GM13977 (cell line): Measurements from ENCODE around the gene BCAS3.

ENCODE experiments used
- DNase-seq: peaks from one replicate; pipeline ENCODE4 v3.0.0; 2012; ENCODE audit warnings: low spot score
- CTCF ChIP-seq: IDR thresholded peaks from 2 replicates; pipeline ENCODE4 v1.5.1; 2012; ENCODE audit warnings: mild to moderate bottlenecking, control low read depth; ENCODE audit not compliant: insufficient read depth; ENCODE audit errors: extremely low read depth, missing control alignments
- in situ Hi-C: fragments of 300-500 bp; cut with MboI; formaldehyde crosslinking; loops from one replicate; pipeline ENCODE4 v1.12.0; 2022; ENCODE audit warnings: low sequenced_read_pairs, low pct_unique_long_range_greater_than_20kb, mixed read lengths, inconsistent platforms; ENCODE audit not compliant: unreplicated experiment

BCAS3 gene

GRCh38 chr17:60891149-60891548 lies 213.5 kb downstream of the BCAS3 start:
- TF ChIP-seq CTCF: no peak
- no peak for DNase-seq
- in situ Hi-C loops: no loop called here

GRCh38 chr17:60893475-60893874 lies 215.8 kb downstream of the BCAS3 start:
- in situ Hi-C loops: no loop called here
- no peak for DNase-seq
- TF ChIP-seq CTCF: no peak

GRCh38 chr17:60896996-60897395 lies 219.3 kb downstream of the BCAS3 start:
- DNase-seq: no peak
- in situ Hi-C loops: no loop called here
- TF ChIP-seq CTCF: no peak

GRCh38 chr17:60899115-60899514 lies 221.5 kb downstream of the BCAS3 start:
- DNase-seq: no peak
- no peak for TF ChIP-seq CTCF
- in situ Hi-C loops: no loop called here

GRCh38 chr17:60900688-60901087 lies 223.0 kb downstream of the BCAS3 start:
- in situ Hi-C loops: no loop called here
- no peak for TF ChIP-seq CTCF
- no peak for DNase-seq

GRCh38 chr17:60901242-60901641 lies 223.6 kb downstream of the BCAS3 start:
- no peak for DNase-seq
- TF ChIP-seq CTCF: no peak
- in situ Hi-C loops: no loop called here

GRCh38 chr17:60901806-60902205 lies 224.2 kb downstream of the BCAS3 start:
- DNase-seq: no peak
- in situ Hi-C loops: no loop called here
- no peak for TF ChIP-seq CTCF
